NOMO-1 treated with DMSO at 0.1 percent for 48 hours (cell line): ENCODE results near the gene MCC.

Experiments used
- DNase-seq: peaks from one replicate; lab custom pipeline; 2025; ENCODE audit not compliant: unreplicated experiment; lab: John Stamatoyannopoulos, UW

Gene MCC

GRCh38 chr5:113042491-113043243 is 445.6 kb downstream of the MCC start:
- DNase-seq = no peak

DNA sequence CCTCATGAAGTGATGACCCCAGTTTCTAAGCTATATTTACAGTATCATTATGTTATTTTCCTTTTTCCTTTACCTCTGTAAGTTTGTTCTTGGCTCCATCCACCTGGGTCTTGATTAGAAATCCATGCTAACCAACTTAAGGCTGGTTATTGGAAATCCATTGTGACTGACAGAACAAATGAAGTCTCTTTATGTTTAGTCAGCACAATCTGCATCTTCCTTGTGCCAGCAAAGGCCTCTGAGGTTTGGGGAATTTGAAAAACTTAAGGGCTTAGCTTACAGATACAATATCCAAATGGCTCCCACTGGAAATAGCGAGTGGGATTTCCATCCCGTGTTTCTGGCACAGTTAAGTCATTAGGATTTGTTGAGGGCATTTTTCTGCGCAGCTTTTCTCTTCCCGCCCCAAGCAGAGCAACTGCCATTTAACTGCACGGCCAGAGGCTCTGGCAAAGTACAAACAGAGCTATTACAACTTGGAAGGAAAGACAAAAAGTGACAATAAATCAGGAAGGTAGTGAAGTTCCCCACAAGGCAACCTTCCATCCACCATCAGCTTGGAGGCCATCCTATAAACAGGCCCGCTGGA is 447.5 kb downstream of the MCC start:
- no peak for DNase-seq

DNA sequence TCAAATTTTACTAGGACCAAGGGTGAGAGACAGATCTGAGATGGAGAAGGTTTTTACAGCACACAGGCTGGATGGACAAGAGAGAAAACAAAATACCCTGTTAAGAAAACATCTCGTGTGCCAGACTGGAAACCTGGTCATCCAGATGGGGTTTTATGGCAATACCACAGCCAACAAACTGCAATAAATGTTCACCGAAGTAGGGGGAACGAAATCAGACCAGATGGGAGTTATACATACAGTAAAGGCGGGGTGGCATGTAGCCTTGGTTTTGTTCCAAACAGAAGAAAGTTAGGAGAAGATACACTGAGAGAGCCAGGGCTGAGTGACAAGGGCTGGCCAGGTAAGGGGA is 448.3 kb downstream of the MCC start:
- no peak for DNase-seq

- no peak for DNase-seq
These were observed 448.9 kb downstream of the MCC start for GRCh38 chr5:113039229-113039933.

DNA sequence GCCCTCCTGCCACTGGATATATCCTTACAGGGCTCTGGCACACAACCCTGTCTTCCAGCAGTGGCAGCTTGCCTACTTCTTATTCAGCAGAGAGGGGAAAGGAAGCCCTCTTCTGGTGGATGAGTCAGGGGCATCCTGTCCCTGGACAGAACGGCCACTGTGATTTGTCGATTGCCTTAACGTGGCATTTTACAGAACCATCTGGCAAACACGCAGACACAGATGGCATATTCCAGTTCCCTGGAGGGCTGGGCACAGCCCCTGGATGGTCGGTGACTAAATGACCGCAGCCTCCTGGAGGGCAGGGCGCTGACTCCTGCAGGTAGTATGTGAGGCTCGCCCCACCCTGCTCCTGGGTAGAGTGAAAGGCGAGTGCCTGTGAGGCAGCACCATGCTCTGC is 449.5 kb downstream of the MCC start:
- no peak for DNase-seq

- DNase-seq = no peak
These were observed 450.1 kb downstream of the MCC start for GRCh38 chr5:113038136-113038535.

GRCh38 chr5:113036826-113037225 is 451.4 kb downstream of the MCC start:
- no peak for DNase-seq

- DNase-seq = no peak
These were observed 451.9 kb downstream of the MCC start for GRCh38 chr5:113036321-113036720.

GRCh38 chr5:113035096-113035495 is 453.2 kb downstream of the MCC start:
- no peak for DNase-seq

- DNase-seq = no peak
These were observed 454.0 kb downstream of the MCC start for GRCh38 chr5:113034182-113034773.

DNA sequence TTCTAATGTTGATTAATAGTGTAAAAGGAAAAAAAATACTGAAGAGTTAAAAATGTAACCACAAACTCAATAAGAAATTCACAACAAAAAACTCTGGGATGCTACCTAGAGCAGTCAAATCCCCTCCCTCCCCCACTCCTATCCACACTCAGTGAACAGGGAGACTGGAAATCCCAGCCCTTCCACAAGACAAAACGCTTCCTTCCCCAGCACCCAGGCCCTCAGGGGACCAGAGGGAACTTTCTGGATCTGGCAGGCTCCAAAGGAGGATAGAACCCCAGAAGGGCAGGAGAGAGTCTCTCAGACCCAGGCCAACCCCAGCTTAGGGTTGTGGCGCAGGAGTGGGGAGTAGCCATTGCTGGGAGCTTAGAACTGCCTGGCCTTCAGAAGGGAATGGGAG is 456.7 kb downstream of the MCC start:
- no peak for DNase-seq

DNA sequence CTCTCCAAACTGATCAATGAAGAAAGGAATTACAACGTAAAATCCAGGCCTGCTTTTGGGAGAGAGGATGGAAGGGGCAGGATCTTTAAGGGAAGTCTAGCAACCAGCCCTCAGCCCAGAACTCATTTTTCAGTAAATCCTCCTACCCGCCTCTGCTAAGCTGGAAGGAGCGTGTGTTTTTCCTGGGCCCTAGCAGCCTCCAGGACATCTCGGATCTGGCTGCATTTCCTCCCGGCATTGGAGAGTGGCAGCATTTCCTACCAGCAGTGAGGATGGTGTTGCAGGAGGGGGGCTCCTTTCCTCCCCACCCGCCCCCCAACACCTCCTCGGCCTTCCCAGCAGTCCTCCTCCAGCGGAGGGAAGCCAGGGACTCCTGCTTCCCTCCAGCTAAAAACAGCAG is 457.1 kb downstream of the MCC start:
- no peak for DNase-seq

DNA sequence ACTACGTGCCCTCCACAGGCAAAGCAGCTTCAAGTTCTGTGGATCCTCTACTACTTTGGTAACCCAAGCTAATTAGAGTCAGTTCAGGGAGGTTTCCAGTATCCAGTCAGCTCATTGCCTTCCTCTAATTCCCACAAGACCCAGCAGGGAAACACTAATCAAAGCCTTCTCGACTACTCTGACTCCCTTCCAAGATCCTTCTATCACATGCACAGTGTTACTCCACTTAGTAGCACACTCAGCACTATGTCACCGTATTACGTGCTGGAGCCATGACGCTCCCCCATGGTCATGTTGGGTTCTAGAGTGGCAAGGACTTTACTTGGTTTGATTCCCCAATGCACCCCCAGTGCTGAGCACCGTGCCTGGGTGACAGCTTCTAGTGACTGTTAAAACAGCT is 458.6 kb downstream of the MCC start:
- no peak for DNase-seq

- no peak for DNase-seq
These were observed 460.8 kb downstream of the MCC start for GRCh38 chr5:113027431-113027830.

DNA sequence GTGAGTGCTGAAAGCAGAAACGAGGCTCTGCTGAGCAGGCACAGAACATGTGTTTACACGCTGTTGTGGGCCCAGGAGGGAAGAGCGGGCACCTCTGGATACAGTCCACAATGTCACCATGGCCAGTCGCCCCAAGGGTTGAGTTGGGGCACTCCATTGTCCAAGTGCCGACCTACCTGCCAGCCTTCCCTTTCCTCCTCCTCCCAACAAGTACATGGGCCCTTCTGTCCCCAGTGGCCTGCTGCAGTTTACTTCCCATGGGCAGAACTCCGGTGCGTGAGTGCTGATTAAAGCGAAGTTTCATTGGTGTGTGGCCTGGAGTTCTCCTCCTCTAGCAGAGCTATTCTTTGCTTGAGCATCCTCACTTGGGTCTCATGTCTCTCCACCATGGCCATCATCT is 461.2 kb downstream of the MCC start:
- no peak for DNase-seq

DNA sequence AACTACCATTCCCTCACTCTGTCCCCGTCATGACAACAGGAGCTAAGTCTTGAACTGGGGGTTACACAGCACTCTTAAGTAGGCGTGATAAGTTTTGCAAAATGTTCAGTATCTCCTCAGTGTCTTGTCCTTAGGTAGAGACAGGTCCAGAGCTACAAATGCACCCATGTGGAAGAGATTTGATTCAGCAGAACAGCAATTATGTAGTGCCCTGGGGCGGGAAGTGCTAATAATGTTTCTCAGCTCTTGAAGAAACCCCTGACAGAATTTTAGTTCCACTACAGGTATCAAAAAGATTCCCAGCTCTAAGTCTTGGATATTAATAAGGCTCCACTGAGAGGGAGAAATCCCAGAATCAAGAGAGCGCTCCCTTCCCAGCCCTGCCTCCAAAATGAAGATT is 462.0 kb downstream of the MCC start:
- DNase-seq = no peak

- DNase-seq = no peak
These were observed 462.7 kb downstream of the MCC start for GRCh38 chr5:113025596-113025995.

- no peak for DNase-seq
These were observed 464.1 kb downstream of the MCC start for GRCh38 chr5:113024076-113024697.

DNA sequence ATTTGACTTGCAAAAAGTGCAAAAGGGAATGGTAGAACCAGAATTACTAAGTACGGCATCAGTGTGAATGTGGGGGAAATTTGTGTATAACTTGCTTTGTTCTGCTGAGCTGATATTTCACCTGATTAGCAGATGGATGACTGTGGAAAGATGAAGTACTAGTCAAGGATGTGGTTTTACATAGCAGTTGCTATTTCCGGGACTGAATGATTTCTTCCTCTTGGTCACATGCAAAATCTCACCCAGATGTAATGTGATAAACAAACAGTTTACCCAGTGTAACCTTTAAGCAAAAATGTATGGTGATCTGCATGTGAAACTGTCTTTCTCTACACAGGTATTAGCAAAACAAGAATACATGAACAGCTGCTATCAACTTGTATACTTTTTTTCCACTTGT is 465.6 kb downstream of the MCC start:
- no peak for DNase-seq

- DNase-seq = no peak
These were observed 467.6 kb downstream of the MCC start for GRCh38 chr5:113020461-113021273.
